ENCODE results near the gene MTPN.
A peak's percentile ranks its signal among the peaks of the same experiment; 100 is the strongest.

The MTPN gene

DNA sequence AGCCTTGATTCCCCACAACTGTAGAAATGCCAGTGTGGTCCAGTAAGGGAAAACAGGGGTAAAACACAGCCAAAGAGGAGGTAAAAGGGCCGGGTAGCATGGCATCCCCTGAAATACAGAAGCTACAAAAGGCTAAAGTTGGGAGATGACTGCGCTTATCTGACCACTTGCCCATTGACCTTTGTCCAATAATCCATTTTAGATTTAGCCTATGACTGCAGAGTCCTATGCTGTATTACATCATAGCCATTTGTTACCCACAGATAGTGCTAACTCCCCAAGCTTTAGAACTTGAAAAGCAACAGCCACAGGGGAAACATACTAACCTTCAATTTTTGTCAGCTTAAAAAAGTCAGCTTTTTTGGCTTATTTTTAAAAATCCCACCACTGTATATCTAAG, 26.2 kb downstream of the MTPN start:
- ATAC-seq, result no peak

DNA sequence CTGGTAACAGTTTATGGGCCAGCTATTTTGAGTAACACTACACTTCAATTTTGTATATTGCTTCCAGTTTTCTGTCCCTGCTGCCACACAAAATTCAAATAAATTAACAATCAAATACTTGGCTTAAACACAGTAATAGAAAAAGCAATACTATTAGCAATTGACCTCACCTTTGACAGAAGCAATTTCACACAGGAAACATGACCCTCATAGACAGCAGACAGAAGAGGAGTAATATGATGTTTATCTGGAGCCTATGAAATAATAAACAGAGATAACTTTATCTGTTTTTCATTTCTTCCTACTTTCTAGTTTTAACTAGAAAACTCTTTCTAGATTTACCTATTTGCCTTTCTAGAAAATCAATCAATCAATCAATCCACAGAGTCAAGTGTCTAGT, 26.7 kb downstream of the MTPN start:
- ATAC-seq, result no peak

DNA sequence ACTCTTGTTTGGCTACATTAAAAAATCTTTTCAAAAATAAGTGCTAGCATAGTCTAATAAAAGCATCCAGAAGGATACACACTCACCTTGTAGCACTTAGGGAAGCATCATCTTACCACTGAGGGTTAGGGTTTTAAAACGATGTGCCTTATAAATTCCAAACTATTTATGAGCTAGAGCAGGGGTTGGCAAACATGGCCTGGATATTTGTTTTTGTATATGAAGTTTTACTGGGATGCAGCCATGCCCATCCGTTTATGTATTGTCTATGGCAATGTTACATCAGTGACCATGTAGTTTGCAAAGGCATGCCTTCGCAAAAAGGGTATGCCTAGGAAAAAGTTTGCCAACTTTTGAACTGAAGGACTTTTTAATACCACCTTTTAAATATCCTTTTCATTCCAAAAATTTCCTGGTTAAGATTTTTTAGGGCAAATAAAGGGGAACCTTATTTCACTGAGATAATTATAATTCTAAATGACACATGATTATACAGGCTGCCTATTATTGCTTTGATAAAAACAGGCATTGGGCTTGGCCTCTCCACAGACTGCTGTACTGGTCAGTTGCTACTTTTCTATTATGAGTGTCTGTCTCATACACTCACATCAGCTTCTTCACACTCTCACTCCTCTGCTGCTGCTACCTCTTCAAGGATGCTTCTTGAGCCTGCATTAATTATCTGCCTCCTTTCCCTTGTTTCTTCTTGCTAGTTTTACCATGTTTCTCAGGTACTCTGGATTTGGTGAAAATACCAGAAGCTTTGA, 30.7 kb downstream of the MTPN start:
- ATAC-seq, result no peak

DNA sequence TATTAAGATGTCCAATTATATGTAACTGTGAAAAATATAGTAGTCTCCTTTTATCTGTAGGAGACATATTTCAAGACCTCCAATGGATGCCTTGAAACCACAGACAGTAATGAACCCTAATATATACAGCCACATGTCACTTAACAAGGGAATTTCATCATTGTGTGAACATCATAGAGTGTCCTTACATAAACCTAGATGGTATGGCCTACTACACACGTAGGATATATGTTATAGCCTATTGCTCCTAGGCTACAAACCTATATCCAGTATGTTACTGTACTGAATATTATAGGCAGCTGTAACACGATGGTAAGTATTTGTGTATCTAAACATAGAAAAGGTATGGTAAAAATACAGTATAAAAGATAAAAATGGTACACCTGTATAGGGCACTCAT, 32.4 kb downstream of the MTPN start:
- ATAC-seq, result no peak

DNA sequence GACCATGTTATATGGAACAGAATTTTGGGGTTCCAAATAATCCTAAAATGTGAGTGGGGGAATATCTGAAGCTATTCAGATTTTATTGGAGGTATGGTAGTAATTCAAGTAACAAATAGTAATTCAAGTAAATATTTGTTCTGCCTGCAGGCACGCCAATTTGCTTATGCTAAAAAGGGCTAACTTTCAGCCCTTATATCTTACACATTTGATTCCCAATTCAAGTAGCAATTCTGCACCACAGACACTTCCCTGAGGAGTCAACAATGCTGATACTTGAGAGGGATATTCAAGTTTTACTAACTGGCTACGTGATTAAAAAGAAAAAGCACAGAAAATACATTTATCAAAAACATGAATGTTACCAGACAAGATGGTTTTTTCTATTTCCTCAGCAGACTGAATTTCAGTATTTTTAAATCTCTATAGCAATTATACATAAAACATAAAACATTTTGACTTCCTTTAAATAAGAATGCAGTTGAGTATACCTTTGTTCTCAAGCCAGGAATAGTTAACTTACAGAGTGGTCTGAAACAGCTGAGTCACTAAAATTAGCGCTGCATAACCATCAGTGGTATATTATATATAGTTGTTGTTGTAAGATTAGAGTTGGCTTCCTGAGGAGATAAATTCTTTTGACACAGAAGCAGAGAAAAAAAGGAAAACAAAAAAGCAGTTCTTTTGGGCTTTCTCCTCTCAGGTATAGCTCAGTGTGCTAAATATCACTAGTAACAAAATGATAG, 33.9 kb downstream of the MTPN start:
- no peak for ATAC-seq

DNA sequence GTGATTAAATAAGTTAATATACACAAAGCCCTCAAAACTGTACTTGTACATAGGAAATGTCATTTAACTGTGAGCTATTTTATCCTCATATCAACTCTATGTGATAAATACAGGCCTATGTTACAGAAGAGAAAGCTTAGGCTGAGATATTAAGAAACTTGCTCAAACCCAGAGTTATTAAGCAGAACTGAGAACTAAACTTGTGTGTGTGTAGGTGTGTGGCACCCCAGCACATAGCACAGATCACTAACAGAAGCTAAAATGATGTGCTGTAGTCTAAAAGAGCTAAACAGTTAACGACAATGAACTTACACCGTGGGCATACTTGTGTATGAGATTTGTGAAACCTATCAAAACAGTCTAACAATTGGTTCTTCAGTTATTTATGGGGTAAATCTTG, 34.5 kb downstream of the MTPN start:
- ATAC-seq, result peak; percentile 28 to 36

DNA sequence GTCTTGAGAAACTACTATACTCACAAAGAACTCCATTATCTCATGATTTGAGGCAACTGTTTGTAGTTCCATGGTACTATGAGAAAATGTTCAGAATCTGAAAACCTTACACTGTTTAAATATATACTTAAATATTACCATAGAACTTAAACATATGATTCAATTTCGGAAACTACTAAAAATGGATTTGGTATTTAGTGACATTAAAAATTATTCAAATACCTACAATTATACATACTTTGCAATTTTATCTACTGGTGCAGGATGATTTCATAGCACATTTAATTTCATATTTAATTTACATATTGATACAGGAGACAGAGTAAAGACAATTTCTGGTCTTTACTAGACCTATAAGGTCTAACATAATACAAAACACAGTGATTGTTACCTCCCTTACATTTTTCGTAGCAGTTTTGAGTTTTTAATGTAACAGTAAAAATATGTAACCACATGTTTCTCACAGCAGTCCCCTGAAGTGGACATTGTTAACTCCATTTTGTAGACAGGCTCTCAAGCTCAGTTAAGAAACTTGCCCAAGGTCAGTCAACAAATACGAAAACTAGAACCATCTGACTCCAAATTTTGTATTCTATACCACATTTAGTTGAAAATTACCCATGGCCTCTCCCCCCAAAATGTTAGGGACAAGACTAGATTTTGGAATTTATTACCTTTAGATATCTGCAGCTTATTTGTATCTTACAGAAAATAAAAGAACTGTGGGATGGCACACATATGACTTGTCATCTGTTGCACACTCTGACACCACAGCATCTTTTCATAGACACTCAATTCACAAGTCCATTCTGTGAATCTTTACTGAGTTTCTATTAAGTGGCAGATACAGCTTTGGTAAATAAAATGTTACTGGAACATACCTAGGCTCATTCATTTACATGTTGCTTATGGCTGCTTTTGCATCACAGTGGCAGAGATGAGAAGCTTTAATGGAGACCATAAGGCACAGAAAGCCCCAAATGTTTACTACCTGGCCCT, 36.8 kb downstream of the MTPN start:
- no peak for ATAC-seq

DNA sequence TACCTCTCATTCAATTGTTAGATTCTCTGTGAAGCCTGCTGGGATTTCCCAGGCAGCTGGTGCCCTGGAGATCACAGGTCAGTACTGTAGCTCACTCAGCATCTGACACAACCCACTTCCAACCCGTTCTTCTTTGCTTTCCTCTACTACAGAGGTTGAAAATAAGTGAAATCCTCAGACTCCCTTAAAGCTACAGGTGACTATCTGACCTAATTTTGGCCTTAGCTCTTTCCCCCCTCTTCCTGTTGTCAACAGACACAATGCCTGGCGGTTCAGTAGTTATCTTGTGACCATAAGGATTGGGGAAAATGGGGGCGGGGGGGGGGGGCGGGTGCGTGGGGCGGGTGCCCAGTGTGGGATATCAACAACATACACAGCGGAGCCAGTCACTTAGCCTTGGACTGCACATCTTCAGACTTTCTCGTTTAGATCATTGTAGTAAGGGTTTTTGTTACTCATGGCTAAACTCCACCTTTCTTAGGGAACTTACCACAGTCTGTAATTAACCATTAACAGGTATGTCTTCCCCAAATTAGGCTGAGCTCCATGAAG, 37.8 kb downstream of the MTPN start:
- ATAC-seq, result no peak

DNA sequence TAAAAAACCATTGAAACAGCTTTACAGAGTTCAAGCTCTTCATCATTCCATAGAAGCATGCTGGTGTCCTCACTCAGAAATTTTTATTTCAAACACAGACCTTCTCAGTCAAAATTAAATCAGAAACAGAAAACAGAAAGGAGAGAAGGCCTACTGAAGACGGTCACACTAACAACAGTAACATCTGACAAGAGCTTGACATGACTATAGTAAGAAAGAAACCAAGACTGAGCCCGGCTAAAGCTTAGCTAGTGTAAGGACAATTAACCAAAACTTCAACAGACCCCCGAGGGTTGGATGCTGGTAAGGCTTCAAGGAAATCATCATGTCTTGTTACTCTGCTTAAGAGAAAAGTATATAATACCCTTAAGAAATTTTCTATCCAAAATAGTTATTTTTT, 38.6 kb downstream of the MTPN start:
- peak in 1 of 2 donors; percentile 36 for ATAC-seq

DNA sequence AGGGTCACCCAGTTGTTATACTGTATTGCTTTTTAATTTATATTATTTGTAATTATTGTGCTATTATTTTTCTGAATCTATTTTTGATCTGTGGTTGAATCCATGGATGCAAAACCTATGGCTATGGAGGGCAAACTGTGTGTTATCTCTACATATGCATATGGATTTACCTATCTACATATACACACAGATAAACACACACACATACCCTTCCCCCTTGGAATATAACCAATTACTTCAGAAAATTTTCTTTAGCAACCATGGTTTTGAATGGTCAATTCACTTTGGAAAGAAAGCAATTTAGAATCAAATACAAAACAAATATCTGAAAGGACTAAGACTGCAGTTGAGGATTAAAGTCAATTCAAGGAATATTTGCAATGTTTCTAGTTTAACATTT, 39.1 kb downstream of the MTPN start:
- no peak for ATAC-seq

DNA sequence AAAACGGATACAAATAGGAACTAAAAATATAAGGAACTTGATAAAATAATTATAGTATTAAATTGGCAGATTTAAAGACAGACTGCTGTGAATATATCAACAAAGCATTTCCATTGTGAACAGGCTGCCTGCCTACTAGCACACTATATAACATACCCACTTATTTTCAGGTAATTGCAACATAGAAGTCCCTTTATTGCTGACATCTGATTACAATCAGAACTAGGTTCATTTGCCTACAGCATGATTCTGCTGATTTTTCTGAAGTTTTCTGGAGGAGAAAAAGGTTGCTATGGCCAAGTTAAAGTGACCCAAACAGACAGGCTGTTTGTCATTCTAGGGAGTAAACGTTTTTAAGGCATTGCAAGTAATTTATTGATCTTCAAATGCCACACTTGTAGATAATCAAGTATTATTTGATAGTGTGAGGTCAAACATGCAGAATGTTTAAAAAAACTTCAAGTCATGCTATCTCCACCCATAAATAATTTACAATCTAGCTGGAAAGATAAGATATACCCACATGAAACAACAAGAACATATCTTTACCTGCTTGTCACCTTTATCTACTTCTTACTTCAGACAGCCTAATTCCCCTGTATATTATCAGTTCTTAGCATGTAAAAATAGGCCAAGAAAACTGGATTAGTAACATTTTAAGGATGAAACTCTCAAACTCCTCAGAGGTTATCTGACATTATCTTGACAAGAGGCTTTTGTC, 40.5 kb downstream of the MTPN start:
- no peak for ATAC-seq

DNA sequence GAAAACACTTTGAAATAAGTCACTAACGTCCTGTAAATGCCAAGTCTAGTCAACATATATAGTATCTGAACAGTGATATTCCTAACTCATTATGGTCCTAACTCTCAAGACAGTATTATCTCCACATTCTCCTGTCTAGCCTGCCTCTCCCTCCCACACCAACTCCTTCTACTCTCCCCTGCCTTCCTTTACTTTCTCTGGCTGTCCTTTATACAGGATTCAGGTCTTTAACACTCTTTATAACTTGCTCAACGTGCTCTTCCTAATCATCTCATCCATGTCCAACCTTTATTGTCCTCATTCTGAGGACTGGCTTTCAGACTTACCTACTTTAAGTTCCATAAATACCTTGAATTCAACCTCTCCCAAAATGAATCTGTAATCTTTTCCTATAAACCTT, 42.5 kb downstream of the MTPN start:
- ATAC-seq, result no peak

DNA sequence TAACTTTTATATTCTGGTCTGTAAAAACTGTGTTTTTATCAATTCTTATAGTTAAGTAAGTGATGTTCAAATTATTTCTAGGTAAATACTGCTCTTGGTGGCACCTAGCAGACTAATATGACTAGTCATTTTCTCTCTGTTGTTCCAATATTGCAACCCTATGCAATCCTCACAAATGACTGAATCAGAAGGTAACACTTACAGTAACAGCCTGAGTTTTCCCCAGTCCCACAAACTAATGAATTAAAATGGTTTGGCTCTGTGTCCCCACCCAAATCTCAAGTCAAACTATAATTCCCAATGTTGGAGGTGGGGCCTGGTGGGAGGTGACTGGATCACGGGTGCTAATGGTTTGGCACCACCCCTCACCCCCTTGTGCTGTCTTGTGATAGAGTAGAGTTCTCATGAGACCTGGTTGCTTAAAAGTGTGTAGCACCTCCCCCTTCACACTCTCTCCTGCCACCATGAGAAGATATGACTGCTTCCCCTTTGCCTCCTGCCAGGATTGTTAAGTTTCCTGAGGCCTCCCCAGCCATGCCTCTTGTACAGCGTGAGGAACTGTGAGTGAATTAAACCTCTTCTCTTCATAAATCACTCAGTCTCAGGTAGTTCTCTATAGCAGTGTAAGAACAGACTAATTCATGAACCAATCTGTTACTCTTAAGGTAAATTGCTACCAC, 43.5 kb downstream of the MTPN start:
- peak; percentile 38 to 55 for ATAC-seq

DNA sequence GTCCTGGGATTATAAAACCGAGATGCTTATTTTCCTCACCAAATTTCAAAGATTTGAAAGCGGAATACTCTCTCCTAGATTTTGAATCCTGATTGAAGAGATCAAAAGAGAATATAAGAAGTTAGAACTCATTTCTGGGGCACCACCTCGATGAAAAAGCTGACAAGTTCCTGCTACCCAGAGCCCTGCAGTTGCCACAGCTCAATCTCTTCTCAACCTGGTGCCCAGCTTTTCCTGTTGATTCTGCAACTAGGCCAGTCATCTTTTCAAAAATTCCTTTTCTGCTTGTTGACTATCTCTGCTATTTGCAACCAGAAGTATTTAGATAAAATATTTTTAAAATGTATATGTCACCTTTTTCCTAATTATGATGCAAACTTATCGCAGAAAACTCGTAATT, 45.0 kb downstream of the MTPN start:
- ATAC-seq, result no peak

DNA sequence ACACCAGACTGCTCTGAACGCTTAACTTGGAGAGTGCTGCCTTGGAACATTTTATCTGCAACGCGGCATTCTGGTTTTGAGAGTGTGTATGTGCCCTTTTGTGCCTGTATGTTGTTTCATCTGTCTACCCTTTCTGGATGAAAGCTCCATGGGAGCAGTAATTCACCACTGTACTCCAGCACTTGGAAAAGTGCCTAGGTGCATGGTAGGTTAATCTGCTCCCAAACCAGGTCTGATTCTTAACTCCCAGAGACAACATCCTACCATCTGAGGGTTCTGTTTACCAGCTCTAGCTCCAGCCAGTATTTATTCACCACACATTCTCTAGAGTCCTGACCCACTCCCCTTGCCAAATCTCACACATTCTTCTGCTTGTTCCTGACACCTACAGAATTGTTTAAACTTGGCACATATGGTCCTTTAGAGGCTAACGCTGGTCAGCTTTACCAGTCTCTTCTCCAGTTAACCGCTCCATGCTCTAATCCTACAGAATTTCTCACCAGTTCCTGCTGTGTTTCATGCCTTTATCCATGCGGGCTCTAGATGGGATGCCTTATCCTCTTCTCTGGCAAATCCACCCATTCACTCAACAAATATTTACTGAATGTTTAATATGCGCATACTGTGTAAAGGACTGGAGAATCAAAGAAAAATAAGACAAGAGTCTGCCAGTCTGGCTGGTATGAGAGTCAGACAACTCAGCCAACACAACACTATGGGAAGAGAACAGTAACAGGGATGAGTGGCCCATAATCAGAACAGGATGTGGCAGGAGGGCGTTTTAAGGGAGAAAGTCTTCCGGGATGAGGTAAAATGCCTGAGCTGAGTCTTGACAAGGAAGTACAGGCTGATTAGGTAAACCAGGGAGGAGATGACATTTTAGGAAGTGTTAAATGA, 46.3 kb downstream of the MTPN start:
- ATAC-seq, result no peak

DNA sequence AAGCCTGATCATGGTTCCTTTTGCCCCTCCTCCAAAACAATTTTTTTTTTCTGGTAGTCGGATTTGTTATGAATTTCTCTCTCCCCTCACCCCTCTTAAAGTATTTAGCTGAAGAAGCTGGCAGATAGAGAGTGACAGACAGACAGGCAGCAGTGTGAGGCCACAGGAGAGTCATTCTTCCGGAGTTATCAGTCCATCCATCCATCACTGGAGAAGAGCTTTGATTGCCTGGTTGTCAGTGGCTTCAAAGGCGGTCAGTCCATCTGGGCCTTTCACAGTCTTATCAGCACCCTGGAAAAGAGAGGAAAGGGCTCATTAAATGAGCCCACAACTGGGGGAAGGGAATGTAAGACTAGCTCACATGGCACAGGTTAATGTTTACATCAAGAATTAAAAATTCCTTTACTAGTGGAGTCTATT, 47.4 kb downstream of the MTPN start:
- ATAC-seq, result no peak

DNA sequence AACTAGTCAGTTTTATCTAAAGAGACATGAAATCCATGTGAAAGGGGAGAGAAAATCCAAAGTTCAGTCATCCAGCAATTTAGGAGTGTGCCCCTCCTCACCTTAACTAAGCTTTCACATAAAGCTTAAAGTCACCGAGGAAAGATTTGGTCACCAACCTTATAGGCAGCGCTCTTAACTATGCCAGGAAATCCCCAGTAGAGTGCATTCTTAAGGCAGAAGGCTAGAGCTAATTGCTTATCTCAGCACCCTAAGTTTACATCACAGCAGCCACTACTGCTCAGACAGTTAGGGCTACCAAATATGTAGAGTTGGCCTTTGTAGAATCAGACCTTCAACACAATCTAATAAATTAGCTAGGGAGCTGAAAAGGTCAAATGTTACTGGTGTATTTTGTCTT, 47.9 kb downstream of the MTPN start:
- peak in 1 of 2 donors; percentile 51 for ATAC-seq

DNA sequence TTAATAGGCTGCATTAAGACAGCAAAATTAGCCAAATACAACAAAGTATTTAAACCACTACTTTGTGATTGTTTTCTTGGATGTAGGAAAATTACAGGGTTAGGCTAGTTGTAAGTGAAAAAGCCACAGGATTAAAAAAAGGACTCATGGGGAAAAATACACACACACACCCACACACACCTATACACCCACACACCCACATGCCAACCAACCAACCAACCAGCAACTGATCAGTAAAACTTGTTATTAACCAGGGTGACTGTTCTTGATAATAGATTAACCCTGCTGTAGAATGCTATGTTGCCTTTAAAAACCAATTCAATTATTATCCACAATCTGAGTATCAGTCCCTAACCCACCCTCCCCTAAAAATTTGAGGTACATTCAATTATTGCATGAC, 49.0 kb downstream of the MTPN start:
- no peak for ATAC-seq

DNA sequence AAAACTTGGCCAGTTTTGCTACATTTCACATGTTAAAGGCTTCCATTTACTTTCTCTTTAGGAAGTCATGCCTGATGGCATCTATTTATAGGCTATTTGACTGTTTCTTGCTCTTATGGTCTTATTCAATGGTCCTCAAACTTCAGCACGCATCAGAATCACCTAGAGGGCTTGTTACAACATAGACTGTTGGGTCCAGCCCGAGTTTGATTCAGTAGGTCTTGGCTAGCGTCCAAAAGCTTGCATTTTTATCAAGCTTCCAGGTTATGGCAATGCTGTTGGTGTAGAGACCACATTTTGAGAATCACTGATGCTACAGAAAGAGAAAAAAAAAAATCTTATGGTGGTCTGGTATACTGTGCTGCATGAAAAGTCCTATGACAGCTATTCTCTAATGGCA, 51.9 kb downstream of the MTPN start:
- ATAC-seq, result no peak

DNA sequence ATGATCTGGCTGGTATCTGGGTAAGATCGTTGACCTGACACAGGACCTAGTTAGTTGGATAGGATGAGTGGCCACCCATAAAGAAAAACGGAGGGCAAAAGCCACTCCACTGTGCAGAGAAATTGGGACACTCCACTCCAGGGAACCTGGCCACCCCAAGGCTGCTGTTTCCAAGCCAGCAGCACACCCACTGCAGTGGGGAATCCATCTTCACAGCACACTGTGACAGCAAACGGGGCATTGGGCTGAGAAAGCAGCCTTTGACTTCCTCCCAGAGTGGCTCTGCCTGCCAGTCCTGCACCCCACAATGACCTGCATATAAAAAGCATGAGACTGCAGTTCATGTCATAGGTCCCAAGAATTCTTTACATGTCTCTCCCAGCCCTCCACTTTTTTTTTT, 52.9 kb downstream of the MTPN start:
- ATAC-seq, result no peak

DNA sequence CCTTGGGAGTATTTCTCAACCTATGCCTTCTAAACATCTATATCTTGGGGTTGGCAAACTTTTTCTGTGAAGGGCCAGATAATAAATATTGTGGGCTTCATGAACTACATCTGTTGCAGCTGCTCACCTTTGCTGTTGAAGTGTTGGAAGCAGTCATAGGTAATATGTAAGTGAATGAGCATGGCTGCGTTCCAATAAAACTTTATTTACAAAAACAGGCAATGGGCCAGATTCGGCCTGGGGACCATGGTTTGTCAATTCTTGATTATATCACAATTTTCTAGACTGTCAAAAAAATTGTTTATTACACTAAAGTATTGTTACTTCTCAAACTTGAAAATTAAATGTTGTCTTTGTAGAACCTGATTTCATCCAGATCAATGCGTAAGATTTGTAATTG, 54.9 kb downstream of the MTPN start:
- no peak for ATAC-seq
